HS-27A (cell line): ENCODE results near the gene NRG3.
"Not testable (repeated sequence)": the region's sequence is repeated elsewhere in the genome, so short reads cannot be mapped to it uniquely, and the experiment has no call there.

Experiments
- DNase-seq: peaks from one replicate; pipeline ENCODE4 v3.0.0-alpha.2; 2012; ENCODE audit warnings: low read depth, missing footprints

NRG3 gene

GRCh38 chr10:82581940-82582339 is 706.9 kb downstream of the NRG3 start:
- DNase-seq = no peak

- DNase-seq = no peak
Measured at GRCh38 chr10:82591421-82591820, 716.4 kb downstream of the NRG3 start.

DNA sequence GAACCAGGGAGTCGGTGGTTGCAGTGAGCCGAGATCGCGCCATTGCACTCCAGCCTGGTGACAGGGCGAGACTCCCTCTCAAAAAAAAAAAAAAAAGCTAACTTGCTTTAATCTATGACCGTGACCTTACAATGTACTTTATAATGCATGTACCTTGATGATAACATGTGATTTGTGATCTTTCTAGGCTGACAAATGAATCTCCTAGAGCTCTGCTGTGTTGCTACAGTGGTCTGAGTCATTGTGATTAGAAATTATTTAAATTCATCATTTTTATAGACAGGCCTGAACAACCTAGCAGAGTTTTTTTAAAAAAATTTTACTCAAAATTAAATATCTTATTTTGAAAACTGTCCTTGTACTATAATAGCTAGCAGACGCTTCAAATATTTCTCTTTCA is 722.8 kb downstream of the NRG3 start:
- no peak for DNase-seq

- no peak for DNase-seq
Measured at GRCh38 chr10:82609845-82610244, 734.9 kb downstream of the NRG3 start.

- no peak for DNase-seq
Measured at GRCh38 chr10:82618007-82618406, 743.0 kb downstream of the NRG3 start.

DNA sequence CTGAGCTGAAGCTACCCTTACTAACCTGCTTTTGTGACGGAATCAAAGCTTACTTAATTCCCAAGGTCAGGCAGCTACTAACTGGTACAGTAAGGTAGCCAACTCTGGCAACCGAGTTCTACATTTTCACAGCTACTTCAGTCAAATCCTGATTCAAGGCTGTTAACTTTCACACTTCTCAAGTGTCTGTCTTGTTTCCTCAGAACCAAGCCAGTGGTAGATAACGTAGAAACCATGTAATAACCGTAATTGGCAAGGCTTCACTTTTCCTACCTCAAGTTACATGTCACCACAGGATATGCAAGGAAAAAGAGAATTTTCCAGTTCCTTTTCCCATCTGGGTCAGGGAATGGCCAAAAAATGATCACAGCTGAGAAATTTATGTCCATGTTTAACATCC is 746.7 kb downstream of the NRG3 start:
- DNase-seq = no peak

DNA sequence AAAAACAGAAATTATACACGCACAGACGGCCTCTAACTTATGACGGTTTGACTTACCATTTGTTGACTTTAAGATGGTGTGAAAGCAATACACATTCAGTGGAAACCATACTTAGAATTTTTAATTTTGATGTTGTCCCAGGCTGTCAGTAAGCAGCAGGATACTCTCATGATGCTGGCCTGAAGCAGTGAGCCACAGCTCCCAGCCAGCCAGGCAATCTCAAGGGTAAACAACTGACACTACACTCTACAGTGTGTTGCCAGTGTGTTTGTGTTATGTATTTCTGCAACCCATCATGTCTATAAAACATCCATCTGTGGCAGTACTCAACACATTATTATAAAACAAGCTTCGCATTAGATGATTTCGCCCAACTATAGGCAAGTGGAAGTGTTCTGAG is 747.5 kb downstream of the NRG3 start:
- no peak for DNase-seq

DNA sequence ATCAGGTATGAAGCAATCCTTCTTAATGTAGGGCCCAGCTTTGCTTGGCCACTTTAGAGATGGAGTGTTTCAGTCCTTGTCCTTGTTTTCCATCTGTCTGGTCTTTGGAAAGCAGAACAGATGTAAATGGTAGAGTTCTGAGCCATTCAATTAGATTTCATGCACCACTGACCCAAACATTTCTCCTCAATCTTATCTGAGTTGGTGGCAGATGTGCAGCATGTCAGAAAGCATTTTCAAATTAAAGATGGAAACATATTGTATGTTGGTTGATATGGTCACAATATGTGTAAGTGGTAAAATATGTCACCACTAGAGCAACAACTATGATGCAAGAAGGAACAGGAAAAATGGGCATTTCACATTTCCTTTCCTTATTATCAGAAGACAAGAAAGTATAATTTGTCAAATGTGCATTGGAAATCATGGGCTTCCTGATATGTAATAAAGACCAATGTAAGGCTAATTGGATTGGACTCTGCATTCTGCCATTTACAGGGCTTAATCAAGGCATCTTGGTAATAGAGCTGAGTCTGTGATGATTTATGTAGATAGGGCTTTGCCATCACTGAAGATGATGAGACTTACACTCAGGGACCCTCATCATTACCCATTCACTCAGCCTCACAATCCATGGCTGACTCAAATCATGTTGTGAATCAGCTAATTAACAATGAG is 750.7 kb downstream of the NRG3 start:
- DNase-seq = no peak

- DNase-seq = no peak
Measured at GRCh38 chr10:82628373-82628772, 753.4 kb downstream of the NRG3 start.

GRCh38 chr10:82643076-82643475 is 768.1 kb downstream of the NRG3 start:
- DNase-seq = no peak

DNA sequence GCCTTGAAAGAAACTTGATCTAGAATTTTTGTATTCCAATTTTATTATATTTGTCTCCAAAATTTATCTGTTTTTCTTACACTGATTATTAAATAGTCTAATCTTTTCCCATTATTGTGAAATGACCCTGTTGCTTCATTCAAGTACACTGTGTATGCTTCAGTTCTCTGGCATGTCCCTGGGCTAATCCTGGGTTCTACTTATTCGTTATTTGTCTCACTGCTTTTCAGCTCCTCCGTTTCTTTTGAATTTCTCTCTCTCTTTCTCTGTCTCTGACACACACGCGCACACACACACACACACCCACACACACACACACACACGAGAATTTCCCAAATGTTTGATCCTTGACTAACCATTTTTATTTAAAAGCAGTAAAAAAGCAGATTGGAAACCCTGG is 768.6 kb downstream of the NRG3 start:
- DNase-seq = no peak

GRCh38 chr10:82645221-82645620 is 770.2 kb downstream of the NRG3 start:
- no peak for DNase-seq

DNA sequence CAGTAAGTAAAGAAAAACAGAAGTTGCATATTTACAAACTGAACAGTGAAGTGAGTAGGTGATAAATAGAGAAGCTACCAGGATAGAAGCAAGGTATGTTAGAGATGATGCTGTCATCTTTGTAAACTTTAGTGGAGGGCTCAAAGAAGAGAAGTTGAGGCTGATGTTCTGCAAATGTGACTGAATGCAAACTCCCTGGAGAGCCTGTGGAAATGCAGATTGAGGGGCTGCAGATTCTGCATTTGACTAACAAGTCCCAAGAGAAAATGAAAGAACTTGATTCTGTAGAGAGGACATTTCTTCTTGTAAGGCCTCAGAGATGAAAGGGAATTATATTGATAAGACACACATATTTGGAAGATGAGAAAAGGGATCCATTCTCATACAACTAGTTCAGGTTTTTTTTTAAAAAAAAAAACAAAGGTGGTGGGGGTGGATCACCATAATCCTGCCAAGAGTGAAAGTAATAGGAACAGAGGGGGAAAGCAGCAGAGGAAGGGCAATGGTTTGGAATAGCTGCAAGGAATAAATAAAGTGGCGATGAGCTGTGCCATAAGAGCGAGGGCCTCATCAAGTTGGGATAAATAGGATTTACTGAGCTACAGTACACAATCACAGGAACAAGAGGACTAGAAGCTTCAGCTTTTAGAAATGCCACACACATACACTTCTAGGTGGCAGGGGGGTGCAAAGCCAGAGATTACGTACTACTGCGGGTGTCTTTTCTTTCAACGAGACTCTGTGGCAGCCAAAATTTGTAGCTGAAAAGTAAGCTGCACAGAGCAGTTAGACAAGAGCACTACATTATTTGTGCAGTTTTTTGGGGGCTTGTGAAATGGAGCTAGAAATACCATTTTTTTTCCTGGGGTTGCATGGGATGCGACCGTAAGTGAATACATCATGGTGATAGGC is 778.5 kb downstream of the NRG3 start:
- no peak for DNase-seq

DNA sequence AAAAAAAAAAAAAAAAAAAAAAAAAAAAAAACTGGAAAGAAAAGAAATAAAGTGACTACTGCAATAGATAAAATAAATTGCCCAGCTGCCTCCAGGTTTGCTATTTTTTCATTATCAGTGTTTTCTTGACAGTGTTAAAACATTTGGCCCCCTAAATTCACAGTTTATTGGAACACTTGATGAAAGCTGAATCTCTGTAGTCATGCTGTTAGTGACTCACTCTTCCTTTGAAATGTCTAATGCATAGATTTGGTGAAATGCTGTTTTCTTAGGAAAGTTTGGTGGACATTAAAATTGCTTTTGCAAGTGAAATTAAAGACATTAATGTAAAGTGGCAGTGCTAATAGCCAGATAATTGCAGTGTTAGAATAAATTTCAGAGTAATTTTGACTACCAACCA is 785.2 kb downstream of the NRG3 start:
- DNase-seq = no peak

DNA sequence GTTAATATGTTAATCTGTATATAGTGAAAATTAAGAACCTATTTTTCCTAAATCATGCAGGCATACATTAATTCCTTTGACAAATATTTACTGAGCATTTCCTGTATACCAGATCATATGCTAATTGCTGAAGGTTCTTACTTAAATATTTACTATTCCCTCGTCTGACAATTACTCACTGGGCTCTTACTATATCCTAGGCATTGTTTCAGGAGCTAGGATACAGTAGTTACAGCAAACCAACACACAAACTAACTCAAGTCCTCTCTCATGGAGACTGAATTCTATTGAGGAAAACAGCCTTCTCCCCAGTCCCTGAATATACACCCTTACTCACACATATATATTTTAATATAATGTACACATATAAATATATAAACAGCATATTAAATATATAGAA is 786.0 kb downstream of the NRG3 start:
- no peak for DNase-seq

- no peak for DNase-seq
Measured at GRCh38 chr10:82661701-82662100, 786.7 kb downstream of the NRG3 start.

DNA sequence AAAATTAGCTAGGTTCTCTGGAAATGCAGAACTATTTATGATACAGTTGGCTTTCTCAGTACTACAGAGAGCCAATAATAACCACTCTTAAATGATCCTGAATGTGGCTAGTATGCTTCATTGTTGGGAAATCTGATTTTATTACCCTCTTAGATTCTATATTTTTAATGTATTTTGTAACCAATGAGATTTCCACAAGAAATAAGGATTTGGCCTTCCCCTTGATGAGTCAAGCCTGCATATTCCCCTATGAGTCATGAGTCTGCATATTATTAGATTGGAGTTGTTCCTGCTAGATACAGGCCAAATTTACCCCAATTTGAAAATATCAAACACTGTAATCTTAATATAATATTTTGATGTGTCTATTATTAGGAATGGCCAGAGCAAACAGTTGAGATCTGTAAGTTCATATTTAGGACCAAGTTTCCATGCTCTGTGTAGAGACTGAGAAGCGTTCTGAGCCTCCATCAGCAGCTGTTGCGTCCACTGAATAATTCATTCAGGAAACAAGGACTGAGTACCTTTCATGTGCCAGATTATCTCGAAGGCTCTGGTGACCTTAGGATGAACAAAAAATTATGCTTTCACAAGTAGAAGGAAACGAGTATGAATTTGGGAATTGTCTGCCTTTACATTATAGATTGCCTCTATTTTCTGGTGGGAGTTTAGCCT is 793.4 kb downstream of the NRG3 start:
- DNase-seq = no peak

- DNase-seq = no peak
Measured at GRCh38 chr10:82674036-82674435, 799.0 kb downstream of the NRG3 start.

GRCh38 chr10:82677932-82678331 is 802.9 kb downstream of the NRG3 start:
- not testable (repeated sequence) for DNase-seq

DNA sequence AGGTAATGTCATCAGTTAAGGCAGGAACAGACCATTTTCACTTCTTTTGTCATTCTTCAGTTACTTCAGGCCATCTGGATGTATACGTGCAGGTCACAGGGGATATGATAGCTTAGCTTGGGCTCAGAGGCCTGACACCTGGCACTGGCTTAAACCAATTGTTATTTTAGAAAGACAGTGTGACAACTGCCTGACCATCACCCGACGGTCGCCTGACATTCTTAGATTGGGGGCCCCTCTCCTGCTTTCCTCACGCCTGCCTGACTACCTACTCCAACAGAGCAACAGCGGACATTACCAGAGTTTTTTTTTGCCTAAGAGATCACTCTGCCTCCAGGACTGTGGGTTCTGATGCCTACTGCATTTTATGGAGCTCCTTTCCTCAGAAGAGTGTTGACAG is 803.5 kb downstream of the NRG3 start:
- not testable (repeated sequence) for DNase-seq

DNA sequence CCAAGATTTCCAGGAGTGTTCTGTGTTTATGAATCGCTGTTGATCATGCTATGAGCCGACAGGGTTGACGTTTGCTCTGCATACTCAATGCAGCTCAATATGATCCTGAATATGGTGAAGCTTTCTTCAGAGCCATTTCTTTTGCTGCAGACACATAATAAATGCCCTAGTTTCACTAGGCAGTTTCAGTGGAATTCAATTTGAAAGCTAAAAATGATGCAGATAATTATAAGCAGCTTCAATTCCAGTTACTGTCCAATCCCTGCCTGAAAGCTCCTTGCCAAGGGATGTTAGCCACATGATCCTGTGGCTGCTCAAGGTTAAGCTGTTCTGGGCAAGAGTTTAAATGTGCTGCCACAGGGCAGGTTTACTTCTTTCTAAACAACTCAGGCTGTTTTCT is 805.6 kb downstream of the NRG3 start:
- no peak for DNase-seq

- no peak for DNase-seq
Measured at GRCh38 chr10:82683945-82684344, 809.0 kb downstream of the NRG3 start.

DNA sequence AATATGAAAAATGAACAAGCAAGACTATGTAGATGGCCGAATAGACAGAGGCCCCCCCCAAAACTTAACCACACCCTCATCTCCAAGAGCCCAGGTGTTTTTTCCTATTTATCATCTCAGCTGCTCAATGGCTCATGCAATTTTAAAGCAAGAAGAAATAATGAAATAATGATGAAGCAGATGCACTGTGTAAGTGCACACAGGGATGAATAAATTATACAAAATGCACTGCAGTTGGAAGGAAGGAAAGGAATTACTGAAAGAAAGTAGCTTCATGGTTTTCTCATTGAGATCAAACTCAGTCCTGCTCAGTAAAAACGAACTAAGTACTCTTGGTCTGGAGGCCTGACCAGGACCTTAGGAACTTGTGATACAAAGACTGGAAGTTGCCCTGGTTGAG is 810.1 kb downstream of the NRG3 start:
- no peak for DNase-seq
